ENCODE results near the gene COL26A1. TPM values are rescaled to one million over a fixed set of nuclear protein-coding genes. Genes with fewer than 3 reads are reported as not detected.
A peak's percentile ranks its signal among the peaks of the same experiment; 100 is the strongest.

COL26A1 gene
- total RNA-seq, 2 donors from 2014 or later: 3.8 to 10.3 TPM

DNA sequence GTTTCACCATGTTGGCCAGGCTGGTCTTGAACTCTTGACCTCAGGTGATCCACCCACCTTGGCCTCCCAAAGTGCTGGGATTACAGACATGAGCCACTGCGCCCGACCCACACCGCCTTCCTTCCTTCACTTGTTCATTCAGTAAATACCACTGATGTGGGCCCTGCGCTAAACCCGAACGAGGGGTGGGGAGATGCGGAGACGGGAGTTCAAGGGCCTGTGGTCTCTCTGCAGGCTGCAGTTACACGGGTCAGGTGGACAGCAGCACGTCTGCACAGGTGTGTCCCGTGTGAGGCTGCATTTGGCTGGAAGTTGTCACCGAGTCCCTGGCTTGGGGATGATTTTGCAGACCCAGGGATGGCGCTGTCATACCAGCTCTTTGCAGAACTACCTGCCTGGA is 38.1 kb downstream of the COL26A1 start:
- TF ChIP-seq POLR2AphosphoS5 (IDR thresholded peaks at IDR 0.05): no peak
- TF ChIP-seq, protein P1, sequence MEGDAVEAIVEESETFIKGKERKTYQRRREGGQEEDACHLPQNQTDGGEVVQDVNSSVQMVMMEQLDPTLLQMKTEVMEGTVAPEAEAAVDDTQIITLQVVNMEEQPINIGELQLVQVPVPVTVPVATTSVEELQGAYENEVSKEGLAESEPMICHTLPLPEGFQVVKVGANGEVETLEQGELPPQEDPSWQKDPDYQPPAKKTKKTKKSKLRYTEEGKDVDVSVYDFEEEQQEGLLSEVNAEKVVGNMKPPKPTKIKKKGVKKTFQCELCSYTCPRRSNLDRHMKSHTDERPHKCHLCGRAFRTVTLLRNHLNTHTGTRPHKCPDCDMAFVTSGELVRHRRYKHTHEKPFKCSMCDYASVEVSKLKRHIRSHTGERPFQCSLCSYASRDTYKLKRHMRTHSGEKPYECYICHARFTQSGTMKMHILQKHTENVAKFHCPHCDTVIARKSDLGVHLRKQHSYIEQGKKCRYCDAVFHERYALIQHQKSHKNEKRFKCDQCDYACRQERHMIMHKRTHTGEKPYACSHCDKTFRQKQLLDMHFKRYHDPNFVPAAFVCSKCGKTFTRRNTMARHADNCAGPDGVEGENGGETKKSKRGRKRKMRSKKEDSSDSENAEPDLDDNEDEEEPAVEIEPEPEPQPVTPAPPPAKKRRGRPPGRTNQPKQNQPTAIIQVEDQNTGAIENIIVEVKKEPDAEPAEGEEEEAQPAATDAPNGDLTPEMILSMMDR (IDR thresholded peaks at IDR 0.05): no peak
- no peaks in the 10 kb centered on the region for H3K27me3 ChIP-seq (replicated peaks; ENCODE audit: insufficient read depth)

DNA sequence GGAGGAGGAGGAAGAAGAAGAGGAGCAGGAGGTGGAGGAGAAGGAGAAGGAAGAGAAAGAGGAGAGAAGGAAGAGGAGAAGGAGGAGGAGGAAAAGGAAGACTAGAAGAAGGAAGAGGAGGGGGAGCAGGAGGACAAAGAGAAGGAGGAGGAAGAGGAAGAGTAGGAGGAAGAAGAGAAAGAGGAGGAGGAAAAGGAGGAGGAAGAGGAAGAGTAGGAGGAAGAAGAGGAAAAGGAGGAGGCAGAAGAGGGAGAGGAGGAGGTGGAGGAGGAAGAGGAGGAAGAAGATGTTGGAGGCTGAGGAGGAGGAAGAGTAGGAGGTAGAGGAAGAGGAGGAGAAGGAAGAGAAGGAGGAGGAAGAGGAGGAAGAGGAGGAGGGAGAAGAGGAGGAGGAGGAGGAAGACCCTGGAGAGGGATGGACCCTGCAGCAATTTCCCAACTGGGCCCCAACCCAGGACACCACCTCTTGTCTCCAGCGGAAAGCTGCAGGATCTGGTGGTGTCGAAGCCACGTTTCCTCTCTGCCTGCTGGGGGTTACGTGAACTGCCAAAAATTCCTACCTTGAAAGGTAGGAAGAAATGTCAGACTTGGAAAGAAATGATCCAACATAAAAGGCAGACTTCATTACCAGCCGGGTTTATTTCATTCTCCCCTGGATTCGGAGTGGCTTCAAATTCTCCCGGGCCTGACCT is 38.9 kb downstream of the COL26A1 start:
- intact Hi-C loops (cut with DNase I): no loop called here
- H3K27me3 ChIP-seq (replicated peaks; ENCODE audit: insufficient read depth): no peaks in the 10 kb centered on the region
- TF ChIP-seq POLR2AphosphoS5 (IDR thresholded peaks at IDR 0.05) (no peak), POLR2A (IDR thresholded peaks at IDR 0.05) (no peak)
- TF ChIP-seq, protein P1 (IDR thresholded peaks at IDR 0.05): no peak
- no peak overlapping the region for H3K4me3 ChIP-seq
- peak overlapping the region in 1 of 2 donors; percentile 42 for H3K27ac ChIP-seq
- no peak for DNase-seq (ENCODE audit: low spot score)
- no peaks in the 10 kb centered on the region for H3K36me3 ChIP-seq
- 34% methylated on average over 7 of the region's 7 CpGs for WGBS
- no peaks in the 10 kb centered on the region for H3K4me1 ChIP-seq (replicated peaks)
- H3K9me3 ChIP-seq: no peaks in the 10 kb centered on the region

More for the DNA sequence above, 38.1 kb downstream of the COL26A1 start:
- Histone ChIP-seq H3K4me1 (replicated peaks) (no peaks in the 10 kb centered on the region), H3K27ac (no peak overlapping the region), H3K9me3 (no peaks in the 10 kb centered on the region), H3K36me3 (no peaks in the 10 kb centered on the region), H3K4me3 (no peak overlapping the region)
- intact Hi-C loops (cut with DNase I): no loop called here
- 94% methylated on average over 13 of the region's 13 CpGs for WGBS
- DNase-seq (ENCODE audit: low spot score): no peak

DNA sequence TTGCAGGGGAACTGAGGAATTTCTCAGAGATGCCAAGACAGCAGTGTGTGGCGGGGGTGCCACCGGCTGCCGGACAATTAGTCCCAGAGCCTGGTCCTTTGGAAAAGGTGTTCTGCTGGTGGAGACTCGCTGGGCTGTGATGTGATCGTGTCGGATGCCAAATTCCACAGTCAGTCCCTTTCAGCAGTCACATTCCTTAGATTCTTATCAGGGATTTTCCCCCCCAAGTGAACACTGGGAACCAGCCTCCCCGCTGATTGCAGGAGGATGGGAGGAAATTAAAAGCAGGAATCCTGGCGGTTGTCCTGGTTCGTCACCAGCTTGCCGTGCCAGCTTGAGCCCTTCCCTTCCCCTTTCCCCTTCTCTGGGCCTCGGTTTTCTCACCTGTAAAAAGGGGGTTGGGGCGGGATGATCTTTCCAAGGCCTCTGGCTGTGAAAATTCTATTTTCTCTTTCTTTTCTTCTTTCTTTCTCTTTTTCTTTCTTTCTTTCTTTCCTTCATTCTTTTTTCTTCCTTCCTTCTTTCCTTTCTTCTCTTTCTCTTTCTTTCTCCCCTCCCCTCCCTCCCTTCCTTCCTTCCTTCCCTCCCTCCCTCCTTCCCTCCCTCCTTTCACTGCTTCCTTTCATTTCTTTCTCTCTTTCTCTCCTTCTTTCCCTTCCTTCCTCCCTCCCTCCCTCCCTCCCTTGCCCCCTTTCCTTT is 39.6 kb downstream of the COL26A1 start:
- WGBS: 5% methylated on average over 12 of the region's 12 CpGs
- no peaks in the 10 kb centered on the region for H3K27me3 ChIP-seq (replicated peaks; ENCODE audit: insufficient read depth)

DNA sequence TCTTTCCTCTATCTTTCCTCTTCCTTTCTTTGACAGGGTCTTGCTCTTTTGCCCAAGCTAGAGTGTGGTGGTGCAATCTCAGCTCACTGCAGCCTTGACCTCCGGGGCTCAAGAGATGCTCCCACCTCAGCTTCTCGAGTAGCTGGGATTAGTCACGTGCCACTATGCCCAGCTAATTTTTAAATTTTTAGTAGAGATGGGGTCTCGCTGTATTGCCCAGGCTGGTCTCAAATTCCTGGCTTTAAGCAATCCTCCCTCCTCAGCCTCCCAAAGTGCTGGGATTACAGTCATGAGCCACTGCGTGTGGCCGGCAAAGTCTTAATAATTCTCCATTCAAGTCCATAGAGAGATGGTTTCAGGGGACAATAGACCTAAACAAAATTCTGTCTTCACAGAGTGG is 40.2 kb downstream of the COL26A1 start:
- Histone ChIP-seq H3K27me3 (replicated peaks; ENCODE audit: insufficient read depth) (no peaks in the 10 kb centered on the region), H3K27ac (no peak overlapping the region), H3K36me3 (no peaks in the 10 kb centered on the region), H3K4me3 (no peak overlapping the region), H3K4me1 (replicated peaks) (no peaks in the 10 kb centered on the region), H3K9me3 (no peaks in the 10 kb centered on the region)
- TF ChIP-seq POLR2A (IDR thresholded peaks at IDR 0.05) (no peak), POLR2AphosphoS5 (IDR thresholded peaks at IDR 0.05) (no peak)
- TF ChIP-seq, protein P1 (IDR thresholded peaks at IDR 0.05): no peak
- no peak for DNase-seq (ENCODE audit: low spot score)
- 83% methylated on average over 5 of the region's 6 CpGs for WGBS
- intact Hi-C loops (cut with DNase I): no loop called here

More for the DNA sequence above, 39.6 kb downstream of the COL26A1 start:
- Histone ChIP-seq H3K27ac (peak overlapping the region in 1 of 2 donors; percentile 42), H3K4me3 (no peak overlapping the region), H3K4me1 (replicated peaks) (no peaks in the 10 kb centered on the region), H3K36me3 (no peaks in the 10 kb centered on the region), H3K9me3 (no peaks in the 10 kb centered on the region)
- no peak for TF ChIP-seq POLR2A (IDR thresholded peaks at IDR 0.05)
- peak; percentile 60 for TF ChIP-seq POLR2AphosphoS5 (IDR thresholded peaks at IDR 0.05)
- intact Hi-C loops (cut with DNase I): no loop called here
- DNase-seq (ENCODE audit: low spot score): peak; percentile 39

DNA sequence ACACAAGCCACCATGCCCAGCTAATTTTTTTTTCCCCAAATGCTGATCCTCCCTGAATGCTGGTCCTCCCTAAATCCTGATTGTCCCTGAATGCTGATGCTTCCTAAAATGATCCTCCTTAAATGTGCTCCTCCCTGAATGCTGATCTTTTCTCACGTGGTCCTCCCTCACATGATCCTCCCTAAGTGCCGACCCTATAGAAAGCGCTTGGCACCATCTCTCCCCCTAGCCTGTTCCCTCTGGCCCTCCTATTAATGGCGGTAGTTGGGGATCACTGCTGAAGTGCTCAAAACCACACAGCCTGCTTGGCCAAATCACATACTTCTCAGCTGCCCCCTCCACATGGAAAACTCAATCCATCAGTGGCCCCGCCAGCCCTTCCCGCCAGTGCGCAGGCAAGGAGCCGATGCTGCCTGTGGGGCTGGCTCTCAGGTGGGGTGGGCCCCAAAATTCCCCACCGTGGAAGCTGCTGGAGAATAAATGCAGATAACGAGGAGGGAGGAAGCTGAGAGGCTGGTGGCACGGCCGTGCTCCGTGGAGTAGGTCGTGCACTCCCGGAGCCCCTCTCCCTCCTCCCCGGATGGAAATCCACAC is 42.9 kb downstream of the COL26A1 start:
- H3K27ac ChIP-seq: no peak overlapping the region
- TF ChIP-seq POLR2A (IDR thresholded peaks at IDR 0.05) (no peak), POLR2AphosphoS5 (IDR thresholded peaks at IDR 0.05) (no peak)
- TF ChIP-seq, protein P1 (IDR thresholded peaks at IDR 0.05): no peak
- intact Hi-C loops (cut with DNase I): no loop called here
- no peak overlapping the region for H3K4me3 ChIP-seq
- H3K4me1 ChIP-seq (replicated peaks): no peaks in the 10 kb centered on the region
- WGBS: 84% methylated on average over 16 of the region's 16 CpGs
- no peaks in the 10 kb centered on the region for H3K36me3 ChIP-seq
- H3K9me3 ChIP-seq: no peaks in the 10 kb centered on the region
- no peak for DNase-seq (ENCODE audit: low spot score)
- H3K27me3 ChIP-seq (replicated peaks; ENCODE audit: insufficient read depth): no peaks in the 10 kb centered on the region
